Measurements from ENCODE around the gene DMBT1.
"Not testable (repeated sequence)": the region's sequence is repeated elsewhere in the genome, so short reads cannot be mapped to it uniquely, and the experiment has no call there.

The DMBT1 gene

DNA sequence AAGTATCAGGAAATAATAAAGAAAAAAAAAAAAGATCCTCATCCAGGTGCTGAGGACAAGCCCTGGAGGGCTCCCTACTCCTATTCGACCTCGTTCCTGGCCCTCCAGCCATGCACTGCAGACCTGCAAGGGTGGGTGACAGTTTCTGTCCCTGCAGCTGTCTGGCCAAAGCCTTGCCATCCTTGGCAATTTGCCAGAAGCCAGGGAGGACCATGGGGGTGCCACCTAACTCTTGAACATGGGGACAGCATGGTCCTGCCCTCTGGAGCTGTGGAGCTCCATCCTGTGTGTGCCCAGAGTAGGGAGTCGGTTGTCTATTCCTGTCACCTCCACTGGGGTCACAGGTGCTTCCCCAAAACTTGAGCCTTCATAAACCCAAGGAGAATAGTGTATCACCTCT lies 27.8 kb downstream of the DMBT1 start:
- DNase-seq = no peak

GRCh38 chr10:122590153-122590552 lies 29.6 kb downstream of the DMBT1 start:
- no peak for DNase-seq

DNA sequence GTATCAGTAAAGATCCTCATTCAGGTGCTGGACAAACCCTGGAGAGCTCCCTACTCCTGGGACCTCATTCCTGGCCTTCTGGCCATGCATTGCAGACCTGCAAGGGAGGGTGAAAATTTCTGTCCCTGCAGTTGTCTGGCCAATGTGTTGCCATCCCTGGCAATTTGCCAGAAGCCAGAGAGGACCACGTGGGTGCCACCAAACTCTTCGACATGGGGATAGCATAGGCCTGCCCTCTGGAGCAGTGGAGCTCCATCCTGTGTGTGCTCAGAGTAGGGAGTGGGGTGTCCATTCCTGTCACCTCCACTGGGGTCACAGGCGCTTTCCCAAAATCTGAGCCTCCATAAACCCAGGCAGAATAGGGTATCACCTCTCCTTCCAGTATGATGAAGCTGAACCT lies 31.2 kb downstream of the DMBT1 start:
- DNase-seq = no peak

DNA sequence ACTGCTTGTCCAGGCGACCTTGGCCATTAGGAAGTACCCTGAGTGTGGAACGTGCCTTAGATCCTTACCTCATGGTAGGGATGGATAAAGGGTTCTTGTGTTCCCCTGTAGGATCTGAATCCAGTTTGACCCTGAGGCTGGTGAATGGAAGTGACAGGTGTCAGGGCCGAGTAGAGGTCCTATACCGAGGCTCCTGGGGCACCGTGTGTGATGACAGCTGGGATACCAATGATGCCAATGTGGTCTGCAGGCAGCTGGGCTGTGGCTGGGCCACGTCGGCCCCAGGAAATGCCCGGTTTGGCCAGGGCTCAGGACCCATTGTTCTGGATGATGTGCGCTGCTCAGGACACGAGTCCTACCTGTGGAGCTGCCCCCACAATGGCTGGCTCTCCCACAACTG lies 31.6 kb downstream of the DMBT1 start:
- DNase-seq = no peak

DNA sequence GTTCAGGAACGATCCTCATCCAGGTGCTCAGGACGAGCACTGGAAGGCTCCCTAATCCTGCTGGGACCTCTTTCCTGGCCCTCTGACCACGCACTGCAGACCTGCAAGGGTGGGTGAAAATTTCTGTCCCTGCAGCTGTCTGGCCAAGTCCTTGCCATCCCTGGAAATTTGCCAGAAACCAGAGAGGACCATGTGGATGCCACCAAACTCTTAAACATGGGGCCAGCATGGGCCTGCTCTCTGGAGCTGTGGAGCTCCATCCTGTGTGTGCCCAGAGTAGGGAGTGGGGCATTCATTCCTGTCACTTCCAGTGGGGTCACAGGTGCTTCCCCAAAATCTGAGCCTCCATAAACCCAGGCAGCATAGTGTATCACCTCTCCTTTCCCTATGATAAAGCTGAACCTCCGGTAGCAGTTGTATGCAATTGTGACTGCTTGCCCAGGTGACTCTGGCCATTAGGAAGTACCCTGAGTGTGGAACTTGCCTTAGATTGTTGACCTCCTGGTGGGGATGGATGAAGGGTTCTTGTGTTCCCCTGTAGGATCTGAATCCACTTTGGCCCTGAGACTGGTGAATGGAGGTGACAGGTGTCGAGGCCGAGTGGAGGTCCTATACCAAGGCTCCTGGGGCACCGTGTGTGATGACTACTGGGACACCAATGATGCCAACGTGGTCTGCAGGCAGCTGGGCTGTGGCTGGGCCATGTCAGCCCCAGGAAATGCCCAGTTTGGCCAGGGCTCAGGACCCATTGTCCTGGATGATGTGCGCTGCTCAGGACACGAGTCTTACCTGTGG lies 57.1 kb downstream of the DMBT1 start:
- DNase-seq = no peak

GRCh38 chr10:122618461-122619165 lies 58.1 kb downstream of the DMBT1 start:
- DNase-seq = no peak

DNA sequence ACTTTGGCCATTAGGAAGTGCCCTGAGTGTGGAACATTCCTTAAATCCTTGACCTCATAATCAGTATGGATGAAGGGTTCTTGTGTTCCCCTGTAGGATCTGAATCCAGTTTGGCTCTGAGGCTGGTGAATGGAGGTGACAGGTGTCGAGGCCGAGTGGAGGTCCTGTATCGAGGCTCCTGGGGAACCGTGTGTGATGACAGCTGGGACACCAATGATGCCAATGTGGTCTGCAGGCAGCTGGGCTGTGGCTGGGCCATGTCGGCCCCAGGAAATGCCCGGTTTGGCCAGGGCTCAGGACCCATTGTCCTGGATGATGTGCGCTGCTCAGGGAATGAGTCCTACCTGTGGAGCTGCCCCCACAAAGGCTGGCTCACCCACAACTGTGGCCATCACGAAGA lies 60.4 kb downstream of the DMBT1 start:
- DNase-seq = not testable (repeated sequence)

DNA sequence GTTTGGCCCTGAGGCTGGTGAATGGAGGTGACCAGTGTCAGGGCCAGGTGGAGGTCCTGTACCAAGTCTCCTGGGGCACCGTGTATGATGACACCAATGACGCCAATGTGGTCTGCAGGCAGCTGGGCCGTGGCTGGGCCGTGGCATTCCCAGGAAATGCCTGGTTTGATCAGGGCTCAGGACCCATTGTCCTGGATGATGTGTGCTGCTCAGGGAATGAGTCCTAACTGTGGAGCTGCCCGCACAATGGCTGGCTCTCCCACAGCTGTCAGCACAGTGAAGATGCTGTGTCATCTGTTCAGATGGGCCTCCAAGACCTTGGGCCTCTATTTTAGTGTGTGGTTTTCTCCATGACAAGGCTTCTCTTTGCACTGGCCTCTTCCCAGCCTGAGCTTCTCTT lies 64.0 kb downstream of the DMBT1 start:
- no peak for DNase-seq

DNA sequence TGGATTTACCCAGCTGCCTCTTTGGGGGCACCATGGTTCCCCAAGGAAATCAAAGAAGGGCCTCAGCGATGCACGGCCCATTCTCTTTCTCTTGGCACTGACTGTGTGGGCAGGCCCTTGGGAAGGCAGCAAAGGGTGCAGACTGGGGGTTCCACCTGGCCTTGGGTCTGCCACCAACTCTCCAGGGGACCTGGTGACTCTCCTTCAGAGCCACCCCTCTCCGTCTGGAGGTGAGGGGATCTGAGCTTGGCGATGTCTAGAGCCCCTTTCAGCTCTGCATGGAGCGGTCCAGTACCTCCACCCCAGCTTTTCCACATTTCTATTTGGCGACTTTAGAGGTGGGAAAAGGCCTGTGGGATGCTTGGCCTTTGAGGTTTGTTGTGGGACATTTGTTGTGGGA lies 70.0 kb downstream of the DMBT1 start:
- DNase-seq = no peak

- no peak for DNase-seq
Measured at GRCh38 chr10:122632031-122632430, 71.5 kb downstream of the DMBT1 start.

DNA sequence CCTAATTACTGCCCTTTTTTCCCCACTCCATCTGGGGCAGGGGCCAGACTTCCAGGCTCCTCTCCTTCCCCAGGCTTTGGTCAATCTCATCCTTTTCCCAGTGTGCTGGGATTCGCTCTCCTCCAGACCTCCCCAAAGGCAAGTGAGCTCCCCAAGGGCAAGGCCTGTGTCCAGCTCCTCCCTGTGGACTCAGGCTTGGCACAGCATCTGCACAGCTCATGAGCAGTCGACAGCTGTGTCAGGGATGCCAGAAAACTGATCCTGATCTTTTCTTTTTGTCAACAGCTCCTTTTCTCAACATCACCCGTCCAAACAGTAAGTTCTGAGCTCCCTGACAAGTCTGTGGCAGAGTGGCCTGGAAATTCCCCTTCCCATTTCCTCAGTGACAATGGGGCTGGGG lies 72.0 kb downstream of the DMBT1 start:
- DNase-seq = no peak

DNA sequence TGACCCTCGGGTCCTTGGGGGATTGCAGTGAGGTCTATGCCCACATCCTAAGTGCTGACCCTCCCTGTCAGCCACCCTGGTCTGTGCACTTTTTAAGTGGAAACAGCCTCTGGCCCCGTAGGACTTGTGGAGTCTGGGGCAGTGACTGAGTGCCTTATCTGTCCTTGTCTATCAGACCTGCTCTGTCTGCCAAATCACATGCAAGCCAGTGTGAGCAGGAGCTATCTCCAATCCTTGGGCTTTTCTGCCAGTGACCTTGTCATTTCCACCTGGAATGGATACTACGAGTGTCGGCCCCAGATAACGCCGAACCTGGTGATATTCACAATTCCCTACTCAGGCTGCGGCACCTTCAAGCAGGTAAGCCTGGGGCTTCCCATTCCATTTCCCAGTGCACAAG lies 76.4 kb downstream of the DMBT1 start:
- DNase-seq = no peak

DNA sequence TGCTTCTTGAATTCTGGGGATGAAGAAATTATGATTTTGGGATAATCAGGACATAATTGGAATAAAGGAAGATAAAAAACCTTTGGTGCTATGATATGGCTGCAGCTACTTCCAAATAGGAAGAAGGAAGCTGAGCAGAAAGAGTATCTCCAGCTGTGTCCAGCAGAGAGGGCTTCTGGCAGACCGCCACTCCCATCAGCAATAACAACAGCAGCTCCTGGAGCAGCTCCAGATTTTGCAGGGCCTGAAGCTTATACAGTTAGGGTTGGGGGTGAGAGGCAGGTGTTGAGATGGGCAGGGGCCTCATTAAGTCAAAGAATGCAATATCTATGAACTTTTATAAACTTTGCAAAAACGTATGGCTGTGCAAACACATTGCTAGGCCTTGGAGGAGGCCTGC lies 76.8 kb downstream of the DMBT1 start:
- no peak for DNase-seq

- DNase-seq = no peak
Measured at GRCh38 chr10:122638106-122638505, 77.6 kb downstream of the DMBT1 start.

GRCh38 chr10:122639801-122640200 lies 79.2 kb downstream of the DMBT1 start:
- DNase-seq = no peak

GRCh38 chr10:122640921-122641320 lies 80.4 kb downstream of the DMBT1 start:
- no peak for DNase-seq

- no peak for DNase-seq
Measured at GRCh38 chr10:122642726-122643605, 82.4 kb downstream of the DMBT1 start.

DNA sequence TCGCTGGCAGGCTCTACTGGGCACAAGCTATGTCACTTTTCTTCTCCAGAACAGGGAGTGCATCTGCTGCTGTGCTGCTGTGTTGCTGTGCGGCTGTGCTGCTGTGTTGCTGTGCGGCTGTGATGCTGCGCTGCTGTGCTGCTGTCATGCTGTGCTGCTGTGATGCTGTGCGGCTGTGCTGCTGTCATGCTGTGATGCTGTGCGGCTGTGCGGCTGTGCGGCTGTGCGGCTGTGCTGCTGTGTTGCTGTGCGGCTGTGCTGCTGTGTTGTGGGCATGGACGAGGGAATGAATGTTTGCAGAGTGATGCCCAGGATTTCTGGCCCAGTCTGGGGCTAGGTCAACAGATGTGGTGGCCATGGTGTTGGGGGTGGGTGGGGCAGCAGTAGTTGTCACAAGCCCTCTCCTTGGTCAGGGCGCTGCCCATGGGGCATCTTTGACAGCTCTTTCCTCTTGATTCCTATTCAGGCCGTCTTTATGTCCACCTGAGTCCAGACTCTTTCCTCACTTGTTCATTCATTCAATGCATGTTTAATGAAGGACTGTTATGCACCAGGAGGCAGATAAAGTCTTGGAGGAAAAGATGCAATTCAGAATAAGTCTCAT lies 83.5 kb downstream of the DMBT1 start:
- DNase-seq = no peak

DNA sequence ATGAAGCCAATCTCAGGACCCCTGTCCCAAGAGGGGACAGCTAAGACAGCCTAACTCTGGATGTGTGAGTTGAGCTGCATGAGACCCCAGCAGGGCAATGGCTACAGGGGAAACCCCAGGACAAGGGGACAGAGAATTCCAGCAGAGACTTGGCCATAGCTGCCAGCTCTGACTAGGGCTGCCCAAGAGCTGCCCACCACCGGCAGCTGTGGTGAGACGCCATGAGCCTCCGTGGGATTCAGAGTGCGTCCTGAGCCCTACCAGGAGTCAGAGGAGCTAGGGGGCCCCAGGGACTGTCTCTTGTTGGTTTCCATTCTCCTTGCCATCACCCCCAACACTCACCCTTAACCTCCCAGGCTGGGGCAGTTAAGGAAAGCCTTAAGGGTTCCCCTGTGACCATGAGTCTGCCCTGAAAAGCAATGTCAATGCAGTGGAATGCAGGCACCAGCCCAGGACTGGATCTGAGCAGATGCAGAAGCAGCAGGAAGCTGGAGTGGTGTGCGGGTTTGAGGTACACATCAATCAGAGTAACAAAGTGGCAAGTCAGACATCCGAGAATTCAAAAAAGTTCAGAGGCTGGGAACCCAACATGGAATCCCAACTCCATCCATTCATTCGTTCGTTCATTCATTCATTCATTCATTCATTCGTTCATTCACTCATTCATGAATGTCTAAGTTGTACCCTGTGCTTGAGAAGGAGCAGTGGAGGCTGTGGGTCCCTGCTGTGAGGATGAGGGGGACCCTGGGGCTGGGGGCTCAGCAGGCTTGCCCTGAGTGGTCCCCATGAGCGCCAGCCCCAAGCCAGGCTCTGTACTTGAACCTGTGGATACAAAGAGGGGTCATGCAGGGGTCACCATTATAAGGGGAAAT lies 86.2 kb downstream of the DMBT1 start:
- DNase-seq = no peak

GRCh38 chr10:122647383-122647968 lies 86.9 kb downstream of the DMBT1 start:
- DNase-seq = no peak

DNA sequence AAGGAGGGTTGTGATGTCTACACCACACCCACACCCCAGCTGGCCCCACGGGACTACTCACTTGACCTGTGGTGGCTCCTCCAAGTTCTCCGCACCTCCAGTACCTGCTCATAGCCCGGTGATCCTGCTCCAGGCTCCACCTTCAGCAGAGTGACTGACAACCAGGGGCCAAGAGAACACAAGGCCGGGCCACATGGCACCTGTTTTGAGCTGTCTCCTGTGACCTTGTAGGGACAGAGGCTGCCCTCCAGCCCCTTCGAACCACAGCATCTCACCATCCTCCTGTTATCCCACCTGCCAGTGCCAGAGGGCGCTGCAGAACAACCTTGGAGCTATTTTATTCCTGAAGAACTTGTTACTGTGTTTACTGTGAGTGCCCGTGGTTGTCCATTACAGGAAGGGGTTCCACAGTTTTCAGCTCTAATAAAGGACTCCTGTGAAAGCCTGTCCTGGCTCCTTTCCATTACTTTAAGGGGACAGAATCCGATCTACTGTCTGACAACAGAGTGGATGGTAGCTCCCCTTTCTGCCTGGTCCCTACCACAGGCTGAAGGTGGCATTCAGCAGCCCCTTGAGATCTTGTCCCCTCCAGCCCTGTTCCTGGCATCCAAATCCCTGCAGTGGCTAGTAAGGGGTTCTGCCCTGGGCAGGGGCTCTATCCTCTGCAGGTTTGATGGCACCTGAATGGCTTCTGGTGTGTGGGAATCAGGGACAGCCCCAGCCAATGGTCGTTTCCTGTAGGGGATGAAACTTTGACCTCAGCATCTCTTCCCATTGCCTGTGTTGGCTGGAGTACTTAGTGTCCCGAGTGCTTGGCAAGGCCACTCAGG lies 88.3 kb downstream of the DMBT1 start:
- peak; percentile 21 for DNase-seq

Measured in HCEC 1CT (cell line).